Measurements from ENCODE around the gene TMCC3. TPM values are rescaled to one million over a fixed set of nuclear protein-coding genes. Genes with fewer than 3 reads are reported as not detected.

The TMCC3 gene
- total and polyA plus RNA-seq, 2 of the 13 experiments (the other 11 are each of a cell fraction or from before 2014, with no cell fraction given), result not detected

DNA sequence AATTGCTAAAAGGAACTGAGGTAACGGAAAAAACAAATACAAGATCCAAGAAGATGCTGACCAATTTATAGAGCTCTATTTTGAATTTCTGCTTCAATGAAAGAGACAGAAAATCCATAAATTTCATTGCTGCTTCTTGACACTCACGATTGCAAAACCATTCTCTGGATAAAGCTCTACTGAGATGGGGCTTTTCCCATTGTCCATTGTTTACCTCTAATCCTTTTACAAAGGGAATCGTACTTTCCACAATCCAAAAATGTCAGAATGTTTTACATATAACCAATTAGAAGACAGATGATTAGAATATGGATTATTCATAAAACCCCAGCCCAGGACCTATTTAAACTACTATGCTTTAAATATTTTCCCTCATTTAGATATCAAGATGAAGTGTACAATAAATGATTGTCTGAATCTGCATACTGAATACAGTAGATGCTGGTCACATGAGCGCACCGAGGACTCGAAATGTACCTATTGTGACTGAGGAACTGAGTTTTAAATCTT lies 16.7 kb upstream of the TMCC3 start (continued):
- TF ChIP-seq, protein P1, sequence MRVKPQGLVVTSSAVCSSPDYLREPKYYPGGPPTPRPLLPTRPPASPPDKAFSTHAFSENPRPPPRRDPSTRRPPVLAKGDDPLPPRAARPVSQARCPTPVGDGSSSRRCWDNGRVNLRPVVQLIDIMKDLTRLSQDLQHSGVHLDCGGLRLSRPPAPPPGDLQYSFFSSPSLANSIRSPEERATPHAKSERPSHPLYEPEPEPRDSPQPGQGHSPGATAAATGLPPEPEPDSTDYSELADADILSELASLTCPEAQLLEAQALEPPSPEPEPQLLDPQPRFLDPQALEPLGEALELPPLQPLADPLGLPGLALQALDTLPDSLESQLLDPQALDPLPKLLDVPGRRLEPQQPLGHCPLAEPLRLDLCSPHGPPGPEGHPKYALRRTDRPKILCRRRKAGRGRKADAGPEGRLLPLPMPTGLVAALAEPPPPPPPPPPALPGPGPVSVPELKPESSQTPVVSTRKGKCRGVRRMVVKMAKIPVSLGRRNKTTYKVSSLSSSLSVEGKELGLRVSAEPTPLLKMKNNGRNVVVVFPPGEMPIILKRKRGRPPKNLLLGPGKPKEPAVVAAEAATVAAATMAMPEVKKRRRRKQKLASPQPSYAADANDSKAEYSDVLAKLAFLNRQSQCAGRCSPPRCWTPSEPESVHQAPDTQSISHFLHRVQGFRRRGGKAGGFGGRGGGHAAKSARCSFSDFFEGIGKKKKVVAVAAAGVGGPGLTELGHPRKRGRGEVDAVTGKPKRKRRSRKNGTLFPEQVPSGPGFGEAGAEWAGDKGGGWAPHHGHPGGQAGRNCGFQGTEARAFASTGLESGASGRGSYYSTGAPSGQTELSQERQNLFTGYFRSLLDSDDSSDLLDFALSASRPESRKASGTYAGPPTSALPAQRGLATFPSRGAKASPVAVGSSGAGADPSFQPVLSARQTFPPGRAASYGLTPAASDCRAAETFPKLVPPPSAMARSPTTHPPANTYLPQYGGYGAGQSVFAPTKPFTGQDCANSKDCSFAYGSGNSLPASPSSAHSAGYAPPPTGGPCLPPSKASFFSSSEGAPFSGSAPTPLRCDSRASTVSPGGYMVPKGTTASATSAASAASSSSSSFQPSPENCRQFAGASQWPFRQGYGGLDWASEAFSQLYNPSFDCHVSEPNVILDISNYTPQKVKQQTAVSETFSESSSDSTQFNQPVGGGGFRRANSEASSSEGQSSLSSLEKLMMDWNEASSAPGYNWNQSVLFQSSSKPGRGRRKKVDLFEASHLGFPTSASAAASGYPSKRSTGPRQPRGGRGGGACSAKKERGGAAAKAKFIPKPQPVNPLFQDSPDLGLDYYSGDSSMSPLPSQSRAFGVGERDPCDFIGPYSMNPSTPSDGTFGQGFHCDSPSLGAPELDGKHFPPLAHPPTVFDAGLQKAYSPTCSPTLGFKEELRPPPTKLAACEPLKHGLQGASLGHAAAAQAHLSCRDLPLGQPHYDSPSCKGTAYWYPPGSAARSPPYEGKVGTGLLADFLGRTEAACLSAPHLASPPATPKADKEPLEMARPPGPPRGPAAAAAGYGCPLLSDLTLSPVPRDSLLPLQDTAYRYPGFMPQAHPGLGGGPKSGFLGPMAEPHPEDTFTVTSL (CRISPR knock-in tag; IDR thresholded peaks at IDR 0.05; ENCODE audit: borderline replicate concordance), result no peak
- TF ChIP-seq ZNF580 (CRISPR knock-in tag; IDR thresholded peaks at IDR 0.05; ENCODE audit: borderline replicate concordance, low read depth) (no peak), BHLHE40 (IDR thresholded peaks at IDR 0.05; ENCODE audit: low read length) (no peak), ZMYM2 (CRISPR knock-in tag; IDR thresholded peaks at IDR 0.05) (no peak), ZBTB8A (CRISPR knock-in tag; IDR thresholded peaks at IDR 0.05; ENCODE audit: borderline replicate concordance, low read depth) (no peak), ZMYM3 (CRISPR knock-in tag; IDR thresholded peaks at IDR 0.05) (no peak), ZNF383 (CRISPR knock-in tag; IDR thresholded peaks at IDR 0.05; ENCODE audit: borderline replicate concordance) (no peak), ISL2 (CRISPR knock-in tag; IDR thresholded peaks at IDR 0.05) (no peak), AGO1 (IDR thresholded peaks at IDR 0.05; ENCODE audit: low read depth, low read length, poor library complexity, severe bottlenecking) (no peak), ZMYM4 (CRISPR knock-in tag; IDR thresholded peaks at IDR 0.05) (no peak)
